Measurements from ENCODE around the gene GNB1L.

GNB1L gene

DNA sequence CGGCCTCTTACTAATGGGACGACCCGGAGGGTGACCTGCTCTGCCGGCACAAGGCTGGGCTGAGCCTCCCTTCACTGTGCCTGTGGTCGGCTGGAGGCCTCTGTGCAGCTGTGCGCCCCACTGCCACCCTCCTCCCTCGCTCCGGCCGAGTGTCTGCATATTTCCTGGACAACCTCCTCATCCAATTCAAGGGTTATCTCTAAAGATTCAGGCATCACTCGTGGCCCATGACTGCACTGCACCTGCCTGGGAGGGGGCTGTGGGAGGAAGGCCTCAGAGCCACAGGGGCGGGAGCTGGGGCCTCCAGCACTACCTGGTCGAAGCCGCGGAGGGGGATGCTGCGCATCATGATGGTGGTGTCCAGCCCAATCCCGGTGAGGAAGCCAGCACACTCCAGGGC is 43.1 kb upstream of the GNB1L start:
- TF ChIP-seq TCF4 (CRISPR knock-in tag; IDR thresholded peaks at IDR 0.05; ENCODE audit: borderline replicate concordance) (no peak), PPARA (CRISPR knock-in tag; IDR thresholded peaks at IDR 0.05; ENCODE audit: borderline replicate concordance) (no peak), ZNF565 (CRISPR knock-in tag; conservative IDR thresholded peaks at IDR 0.05; ENCODE audit: low read depth) (no peak), ESRRG (CRISPR knock-in tag; IDR thresholded peaks at IDR 0.05) (no peak), SNAI2 (CRISPR knock-in tag; IDR thresholded peaks at IDR 0.05) (no peak), ISL1 (CRISPR knock-in tag; IDR thresholded peaks at IDR 0.05) (no peak), ZNF8 (CRISPR knock-in tag; IDR thresholded peaks at IDR 0.05) (no peak), BACH2 (CRISPR knock-in tag; IDR thresholded peaks at IDR 0.05; ENCODE audit: borderline replicate concordance) (no peak), ZFP30 (CRISPR knock-in tag; IDR thresholded peaks at IDR 0.05) (no peak), GLIS3 (CRISPR knock-in tag; IDR thresholded peaks at IDR 0.05) (no peak)
- TF ChIP-seq, protein P1, sequence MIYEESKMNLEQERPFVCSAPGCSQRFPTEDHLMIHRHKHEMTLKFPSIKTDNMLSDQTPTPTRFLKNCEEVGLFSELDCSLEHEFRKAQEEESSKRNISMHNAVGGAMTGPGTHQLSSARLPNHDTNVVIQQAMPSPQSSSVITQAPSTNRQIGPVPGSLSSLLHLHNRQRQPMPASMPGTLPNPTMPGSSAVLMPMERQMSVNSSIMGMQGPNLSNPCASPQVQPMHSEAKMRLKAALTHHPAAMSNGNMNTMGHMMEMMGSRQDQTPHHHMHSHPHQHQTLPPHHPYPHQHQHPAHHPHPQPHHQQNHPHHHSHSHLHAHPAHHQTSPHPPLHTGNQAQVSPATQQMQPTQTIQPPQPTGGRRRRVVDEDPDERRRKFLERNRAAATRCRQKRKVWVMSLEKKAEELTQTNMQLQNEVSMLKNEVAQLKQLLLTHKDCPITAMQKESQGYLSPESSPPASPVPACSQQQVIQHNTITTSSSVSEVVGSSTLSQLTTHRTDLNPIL (CRISPR knock-in tag; IDR thresholded peaks at IDR 0.05; ENCODE audit: low read depth) = no peak
- TF ChIP-seq, protein P2, sequence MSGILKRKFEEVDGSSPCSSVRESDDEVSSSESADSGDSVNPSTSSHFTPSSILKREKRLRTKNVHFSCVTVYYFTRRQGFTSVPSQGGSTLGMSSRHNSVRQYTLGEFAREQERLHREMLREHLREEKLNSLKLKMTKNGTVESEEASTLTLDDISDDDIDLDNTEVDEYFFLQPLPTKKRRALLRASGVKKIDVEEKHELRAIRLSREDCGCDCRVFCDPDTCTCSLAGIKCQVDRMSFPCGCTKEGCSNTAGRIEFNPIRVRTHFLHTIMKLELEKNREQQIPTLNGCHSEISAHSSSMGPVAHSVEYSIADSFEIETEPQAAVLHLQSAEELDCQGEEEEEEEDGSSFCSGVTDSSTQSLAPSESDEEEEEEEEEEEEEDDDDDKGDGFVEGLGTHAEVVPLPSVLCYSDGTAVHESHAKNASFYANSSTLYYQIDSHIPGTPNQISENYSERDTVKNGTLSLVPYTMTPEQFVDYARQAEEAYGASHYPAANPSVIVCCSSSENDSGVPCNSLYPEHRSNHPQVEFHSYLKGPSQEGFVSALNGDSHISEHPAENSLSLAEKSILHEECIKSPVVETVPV (CRISPR knock-in tag; IDR thresholded peaks at IDR 0.05) = no peak
- TF ChIP-seq, protein P3, sequence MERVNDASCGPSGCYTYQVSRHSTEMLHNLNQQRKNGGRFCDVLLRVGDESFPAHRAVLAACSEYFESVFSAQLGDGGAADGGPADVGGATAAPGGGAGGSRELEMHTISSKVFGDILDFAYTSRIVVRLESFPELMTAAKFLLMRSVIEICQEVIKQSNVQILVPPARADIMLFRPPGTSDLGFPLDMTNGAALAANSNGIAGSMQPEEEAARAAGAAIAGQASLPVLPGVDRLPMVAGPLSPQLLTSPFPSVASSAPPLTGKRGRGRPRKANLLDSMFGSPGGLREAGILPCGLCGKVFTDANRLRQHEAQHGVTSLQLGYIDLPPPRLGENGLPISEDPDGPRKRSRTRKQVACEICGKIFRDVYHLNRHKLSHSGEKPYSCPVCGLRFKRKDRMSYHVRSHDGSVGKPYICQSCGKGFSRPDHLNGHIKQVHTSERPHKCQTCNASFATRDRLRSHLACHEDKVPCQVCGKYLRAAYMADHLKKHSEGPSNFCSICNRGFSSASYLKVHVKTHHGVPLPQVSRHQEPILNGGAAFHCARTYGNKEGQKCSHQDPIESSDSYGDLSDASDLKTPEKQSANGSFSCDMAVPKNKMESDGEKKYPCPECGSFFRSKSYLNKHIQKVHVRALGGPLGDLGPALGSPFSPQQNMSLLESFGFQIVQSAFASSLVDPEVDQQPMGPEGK (CRISPR knock-in tag; IDR thresholded peaks at IDR 0.05; ENCODE audit: borderline replicate concordance) = no peak
- TF ChIP-seq, protein P4, sequence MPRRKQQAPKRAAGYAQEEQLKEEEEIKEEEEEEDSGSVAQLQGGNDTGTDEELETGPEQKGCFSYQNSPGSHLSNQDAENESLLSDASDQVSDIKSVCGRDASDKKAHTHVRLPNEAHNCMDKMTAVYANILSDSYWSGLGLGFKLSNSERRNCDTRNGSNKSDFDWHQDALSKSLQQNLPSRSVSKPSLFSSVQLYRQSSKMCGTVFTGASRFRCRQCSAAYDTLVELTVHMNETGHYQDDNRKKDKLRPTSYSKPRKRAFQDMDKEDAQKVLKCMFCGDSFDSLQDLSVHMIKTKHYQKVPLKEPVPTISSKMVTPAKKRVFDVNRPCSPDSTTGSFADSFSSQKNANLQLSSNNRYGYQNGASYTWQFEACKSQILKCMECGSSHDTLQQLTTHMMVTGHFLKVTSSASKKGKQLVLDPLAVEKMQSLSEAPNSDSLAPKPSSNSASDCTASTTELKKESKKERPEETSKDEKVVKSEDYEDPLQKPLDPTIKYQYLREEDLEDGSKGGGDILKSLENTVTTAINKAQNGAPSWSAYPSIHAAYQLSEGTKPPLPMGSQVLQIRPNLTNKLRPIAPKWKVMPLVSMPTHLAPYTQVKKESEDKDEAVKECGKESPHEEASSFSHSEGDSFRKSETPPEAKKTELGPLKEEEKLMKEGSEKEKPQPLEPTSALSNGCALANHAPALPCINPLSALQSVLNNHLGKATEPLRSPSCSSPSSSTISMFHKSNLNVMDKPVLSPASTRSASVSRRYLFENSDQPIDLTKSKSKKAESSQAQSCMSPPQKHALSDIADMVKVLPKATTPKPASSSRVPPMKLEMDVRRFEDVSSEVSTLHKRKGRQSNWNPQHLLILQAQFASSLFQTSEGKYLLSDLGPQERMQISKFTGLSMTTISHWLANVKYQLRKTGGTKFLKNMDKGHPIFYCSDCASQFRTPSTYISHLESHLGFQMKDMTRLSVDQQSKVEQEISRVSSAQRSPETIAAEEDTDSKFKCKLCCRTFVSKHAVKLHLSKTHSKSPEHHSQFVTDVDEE (CRISPR knock-in tag; IDR thresholded peaks at IDR 0.05) = no peak
- no peak for ATAC-seq

DNA sequence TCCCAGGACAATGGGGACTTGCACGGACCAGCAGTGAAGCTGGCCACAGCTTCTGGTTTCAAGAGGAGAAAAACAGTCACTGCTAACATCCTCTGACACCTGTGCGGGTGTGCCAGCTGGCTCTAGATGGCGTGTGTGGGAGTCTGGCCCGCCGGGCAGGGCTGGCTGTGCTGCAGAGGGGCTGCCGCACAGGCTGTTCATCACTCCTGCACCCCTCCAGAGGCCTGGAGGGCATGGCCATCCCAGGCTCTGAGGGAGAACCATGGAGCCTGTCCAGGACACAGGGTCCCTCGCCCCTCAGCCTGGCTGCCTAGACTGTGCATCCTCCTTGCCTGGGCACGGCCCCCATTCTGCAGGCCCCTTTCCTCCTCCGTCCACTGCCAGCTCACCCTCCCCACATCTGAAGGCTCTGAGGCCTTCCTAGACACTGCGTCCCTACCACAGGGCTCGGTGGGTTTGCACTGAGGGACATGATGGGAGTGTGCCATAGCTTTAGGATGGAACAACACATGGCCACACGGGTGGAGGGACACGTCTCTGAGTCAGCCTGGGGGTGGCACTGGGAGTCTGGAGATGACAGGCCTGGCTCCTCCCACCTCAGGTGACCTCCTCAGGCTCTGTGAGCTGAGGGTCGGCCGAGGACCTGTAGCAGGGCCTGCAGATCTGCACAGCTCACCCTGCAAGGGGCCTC is 42.1 kb upstream of the GNB1L start:
- ATAC-seq = no peak; the same call in 2 of the 3 replicates
- TF ChIP-seq, protein P4 (CRISPR knock-in tag; IDR thresholded peaks at IDR 0.05) = no peak
- TF ChIP-seq GLIS3 (CRISPR knock-in tag; IDR thresholded peaks at IDR 0.05) (no peak), OSR1 (CRISPR knock-in tag; IDR thresholded peaks at IDR 0.05) (no peak), ZC3H10 (CRISPR knock-in tag; IDR thresholded peaks at IDR 0.05) (no peak), ZFP30 (CRISPR knock-in tag; IDR thresholded peaks at IDR 0.05) (no peak), ZNF8 (CRISPR knock-in tag; IDR thresholded peaks at IDR 0.05) (no peak), ARNTL (CRISPR knock-in tag; IDR thresholded peaks at IDR 0.05; ENCODE audit: borderline replicate concordance, low read depth) (no peak), SNAI2 (CRISPR knock-in tag; IDR thresholded peaks at IDR 0.05) (no peak), ZNF70 (CRISPR knock-in tag; IDR thresholded peaks at IDR 0.05) (no peak), TOX (CRISPR knock-in tag; IDR thresholded peaks at IDR 0.05; ENCODE audit: borderline replicate concordance) (no peak), ZFP3 (CRISPR knock-in tag; IDR thresholded peaks at IDR 0.05) (no peak)
- TF ChIP-seq, protein P3 (CRISPR knock-in tag; IDR thresholded peaks at IDR 0.05; ENCODE audit: borderline replicate concordance) = no peak
- TF ChIP-seq, protein P1 (CRISPR knock-in tag; IDR thresholded peaks at IDR 0.05; ENCODE audit: low read depth) = no peak

All from SK-N-SH treated with all-trans-retinoic acid at 6 μM for 48 hours (cell line).